ENCODE data around the gene PREB.

DNA sequence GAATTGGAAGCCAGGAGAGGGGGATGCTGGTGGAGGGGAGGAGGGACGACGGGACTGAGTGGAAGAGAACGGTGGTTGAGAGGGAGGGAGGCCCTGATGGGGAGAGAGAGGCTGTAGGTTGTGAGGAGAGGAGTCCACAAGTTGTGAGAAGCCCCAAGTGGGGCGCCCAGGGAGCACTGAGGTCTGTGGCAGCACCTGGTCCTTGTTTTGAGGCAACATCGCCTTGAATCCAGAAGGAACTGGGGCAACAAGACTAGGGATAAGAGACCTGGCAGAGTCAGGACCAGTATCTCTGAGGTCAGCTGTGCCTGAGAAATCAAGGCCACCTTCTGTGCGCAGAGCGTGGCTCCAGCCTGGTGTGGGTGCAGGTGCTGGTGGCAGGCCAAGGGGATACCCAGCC, 3.7 kb upstream of the PREB start:
- no peak for TF ChIP-seq EZH2 (IDR thresholded peaks at IDR 0.05; ENCODE audit: low read depth)
- TF ChIP-seq, protein P1, sequence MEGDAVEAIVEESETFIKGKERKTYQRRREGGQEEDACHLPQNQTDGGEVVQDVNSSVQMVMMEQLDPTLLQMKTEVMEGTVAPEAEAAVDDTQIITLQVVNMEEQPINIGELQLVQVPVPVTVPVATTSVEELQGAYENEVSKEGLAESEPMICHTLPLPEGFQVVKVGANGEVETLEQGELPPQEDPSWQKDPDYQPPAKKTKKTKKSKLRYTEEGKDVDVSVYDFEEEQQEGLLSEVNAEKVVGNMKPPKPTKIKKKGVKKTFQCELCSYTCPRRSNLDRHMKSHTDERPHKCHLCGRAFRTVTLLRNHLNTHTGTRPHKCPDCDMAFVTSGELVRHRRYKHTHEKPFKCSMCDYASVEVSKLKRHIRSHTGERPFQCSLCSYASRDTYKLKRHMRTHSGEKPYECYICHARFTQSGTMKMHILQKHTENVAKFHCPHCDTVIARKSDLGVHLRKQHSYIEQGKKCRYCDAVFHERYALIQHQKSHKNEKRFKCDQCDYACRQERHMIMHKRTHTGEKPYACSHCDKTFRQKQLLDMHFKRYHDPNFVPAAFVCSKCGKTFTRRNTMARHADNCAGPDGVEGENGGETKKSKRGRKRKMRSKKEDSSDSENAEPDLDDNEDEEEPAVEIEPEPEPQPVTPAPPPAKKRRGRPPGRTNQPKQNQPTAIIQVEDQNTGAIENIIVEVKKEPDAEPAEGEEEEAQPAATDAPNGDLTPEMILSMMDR (conservative IDR thresholded peaks at IDR 0.05), result no peak
